Uterus (tissue), 4 donors: Measurements from ENCODE around the gene DENND1A. TPM values are rescaled to one million over a fixed set of nuclear protein-coding genes. Genes with fewer than 3 reads are reported as not detected.
A peak's percentile ranks its signal among the peaks of the same experiment; 100 is the strongest.
"Not testable (repeated sequence)": the region's sequence is repeated elsewhere in the genome, so short reads cannot be mapped to it uniquely, and the experiment has no call there.

Source experiments
- DNase-seq, 2 donors: peaks; one replicate each; pipeline ENCODE4 v3.0.0-alpha.2; 2019 to 2020
- H3K27ac ChIP-seq, 2 donors: fragments of 200-600 bp; sonication (generic); 1 replicate in 1 of 2; 2 replicates in 1 of 2; pipeline ENCODE4 v1.5.1; 2016 to 2018
- H3K27me3 ChIP-seq, 2 donors: fragments of 200-600 bp; sonication (generic); one replicate each; pipeline ENCODE4 v1.5.1; 2018 to 2019; ENCODE audit warnings: control low read depth in 1 of 2
- H3K36me3 ChIP-seq, 2 donors: fragments of 200-600 bp; sonication (generic); one replicate each; pipeline ENCODE4 v1.5.1; 2019; ENCODE audit warnings: control low read depth in 1 of 2
- H3K4me1 ChIP-seq, 2 donors: fragments of 200-600 bp; sonication (generic); one replicate each; pipeline ENCODE4 v1.5.1; 2018 to 2019; ENCODE audit warnings: control low read depth in 1 of 2
- H3K4me3 ChIP-seq, 2 donors: fragments of 200-600 bp; sonication (generic); 1 replicate in 1 of 2; 2 replicates in 1 of 2; pipeline ENCODE4 v1.5.1; 2018 to 2019; ENCODE audit warnings: mild to moderate bottlenecking in 1 of 2
- H3K9me3 ChIP-seq, 2 donors: fragments of 200-600 bp; sonication (generic); one replicate each; pipeline ENCODE4 v1.5.1; 2019; ENCODE audit warnings: control low read depth in 1 of 2
- CTCF ChIP-seq, 4 experiments: fragments of 200-600 bp in 2 of 4; fragments of 450-650 bp in 2 of 4; sonication (generic) in 2 of 4; IDR thresholded peaks; one replicate each; pipeline ENCODE4 v1.5.1; 2016 to 2019; ENCODE audit warnings: antibody characterized with exemption in 4 of 4, mild to moderate bottlenecking in 2 of 4, moderate library complexity in 1 of 4
- POLR2A ChIP-seq, 2 donors: fragments of 450-650 bp; IDR thresholded peaks; one replicate each; pipeline ENCODE4 v1.6.1; 2016; ENCODE audit warnings: antibody characterized with exemption in 2 of 2, mild to moderate bottlenecking in 1 of 2, moderate library complexity in 1 of 2
- intact Hi-C: fragments of 100-400 bp; cut with DNase I; formaldehyde crosslinking; loops from one replicate; pipeline ENCODE4 v1.15.1; 2023; ENCODE audit warnings: low total_unique reads
- total RNA-seq, 4 donors: library from RNA; depleted of rRNA in 3 of 4; stranded (reverse); fragments of >200 nt in 3 of 4; gene quantifications; one replicate each; pipeline versions ENCODE4 v1.1.0 to v1.2.4, GENCODE V29; 2014 to 2023
- donor health status: DM: yes; HTN: yes; CAD: no.

Gene DENND1A
- total RNA-seq = 10 to 100 TPM; 10.8 to 34.5 (median 22.6) TPM

- peaks cover 0 to 10% of the 10 kb centered on the region in 2 donors for H3K4me1 ChIP-seq
- TF ChIP-seq POLR2A (IDR thresholded peaks at IDR 0.05) = peak; percentile 72
- TF ChIP-seq CTCF (IDR thresholded peaks at IDR 0.05) = peak in 1 of 4 experiments; percentile 2
- H3K27ac ChIP-seq = peak within 1 kb of the TSS; percentile 70 to 78
- intact Hi-C loops = no loop called here
- peak within 1 kb of the TSS; percentile 69 to 87 for H3K4me3 ChIP-seq
- no peaks in the 10 kb centered on the region for H3K36me3 ChIP-seq
- no peaks in the 10 kb centered on the region for H3K9me3 ChIP-seq
- no peaks in the 10 kb centered on the region for H3K27me3 ChIP-seq
- DNase-seq = peak; percentile 86 to 90
These were observed at the start of gene DENND1A for GRCh38 chr9:123929870-123930831. TSS of gene DENND1A (minus strand) at chr9:123930126. CDS start at chr9:123929905, 221 bp downstream.

GRCh38 chr9:123978981-123979380 lies 49.1 kb upstream of the DENND1A start:
- Histone ChIP-seq H3K27ac (no peak overlapping the region), H3K4me3 (no peak overlapping the region), H3K9me3 (no peaks in the 10 kb centered on the region), H3K4me1 (no peaks in the 10 kb centered on the region), H3K36me3 (no peaks in the 10 kb centered on the region), H3K27me3 (no peaks in the 10 kb centered on the region)
- intact Hi-C loops = no loop called here
- TF ChIP-seq CTCF (IDR thresholded peaks at IDR 0.05) (no peak), POLR2A (IDR thresholded peaks at IDR 0.05) (no peak)
- no peak for DNase-seq

- H3K36me3 ChIP-seq, intact Hi-C loops, H3K27ac ChIP-seq, H3K9me3 ChIP-seq, H3K27me3 ChIP-seq, H3K4me1 ChIP-seq, DNase-seq, H3K4me3 ChIP-seq: not testable (repeated sequence)
These were observed 46.7 kb upstream of the DENND1A start for GRCh38 chr9:123976579-123976978.

- Histone ChIP-seq H3K27me3 (no peaks in the 10 kb centered on the region), H3K4me3 (no peak overlapping the region), H3K36me3 (no peaks in the 10 kb centered on the region), H3K4me1 (no peaks in the 10 kb centered on the region), H3K9me3 (no peaks in the 10 kb centered on the region), H3K27ac (no peak overlapping the region)
- TF ChIP-seq CTCF (IDR thresholded peaks at IDR 0.05) (no peak), POLR2A (IDR thresholded peaks at IDR 0.05) (no peak)
- DNase-seq = no peak
- intact Hi-C loops = no loop called here
These were observed 45.9 kb upstream of the DENND1A start for GRCh38 chr9:123975871-123976270.

GRCh38 chr9:123974471-123974870 lies 44.5 kb upstream of the DENND1A start:
- intact Hi-C loops = no loop called here
- no peak overlapping the region for H3K27ac ChIP-seq
- no peak overlapping the region for H3K4me3 ChIP-seq
- H3K27me3 ChIP-seq = no peaks in the 10 kb centered on the region
- DNase-seq = no peak
- H3K36me3 ChIP-seq = no peaks in the 10 kb centered on the region
- no peaks in the 10 kb centered on the region for H3K4me1 ChIP-seq
- no peaks in the 10 kb centered on the region for H3K9me3 ChIP-seq
- TF ChIP-seq CTCF (IDR thresholded peaks at IDR 0.05) (no peak), POLR2A (IDR thresholded peaks at IDR 0.05) (no peak)
